ENCODE data around the gene SLC26A11. TPM values are rescaled to one million over a fixed set of nuclear protein-coding genes. Genes with fewer than 3 reads are reported as not detected.
"Not testable (repeated sequence)": the region's sequence is repeated elsewhere in the genome, so short reads cannot be mapped to it uniquely, and the experiment has no call there.

Gene SLC26A11
- total RNA-seq, 1 donor from 2014 or later: 7.9 TPM

- Mint-ChIP-seq H3K36me3 (no peaks in the 10 kb centered on the region), H3K27me3 (ENCODE audit: insufficient read depth, low read depth) (peaks cover 5% of the 10 kb centered on the region), H3K27ac (peak overlapping the region; percentile 29), H3K9me3 (no peaks in the 10 kb centered on the region), H3K4me1 (peaks cover 7% of the 10 kb centered on the region), H3K4me3 (no peak overlapping the region)
- Histone ChIP-seq H4K20me1 (ENCODE audit: low read depth) (no peaks in the 10 kb centered on the region), H3K4me3 (no peak overlapping the region), H3F3A (ENCODE audit: low read depth) (peaks cover 5% of the 10 kb centered on the region), H3K36me3 (no peaks in the 10 kb centered on the region), H3K27me3 (no peaks in the 10 kb centered on the region), H3K9me3 (ENCODE audit: low read depth) (no peaks in the 10 kb centered on the region), H3K27ac (no peak overlapping the region), H3K79me2 (ENCODE audit: low read depth) (no peaks in the 10 kb centered on the region), H3K4me2 (no peak overlapping the region), H3K4me1 (no peaks in the 10 kb centered on the region), H2AFZ (replicated peaks) (peak overlapping the region; percentile 42), H3K9ac (no peak overlapping the region)
- TF ChIP-seq CTCF (IDR thresholded peaks at IDR 0.05): no peak
- no peak for TF ChIP-seq EZH2phosphoT487 (IDR thresholded peaks at IDR 0.05)
- no peak for TF ChIP-seq EZH2 (IDR thresholded peaks at IDR 0.05)
- DNase-seq (ENCODE audit: low spot score): no peak
These were observed 22.0 kb upstream of the SLC26A11 start for GRCh38 chr17:80198144-80198661.

- not testable (repeated sequence) for H3K36me3 ChIP-seq; H3K79me2 ChIP-seq (ENCODE audit: low read depth); H3K9me3 ChIP-seq (ENCODE audit: low read depth); H3K4me3 ChIP-seq; H3K27ac Mint-ChIP-seq; H3K27me3 ChIP-seq; H3K9ac ChIP-seq; H3K27ac ChIP-seq; H3K27me3 Mint-ChIP-seq (ENCODE audit: insufficient read depth, low read depth); H3K36me3 Mint-ChIP-seq; H3K4me1 ChIP-seq; H3F3A ChIP-seq (ENCODE audit: low read depth); H3K4me1 Mint-ChIP-seq; H4K20me1 ChIP-seq (ENCODE audit: low read depth); H3K9me3 Mint-ChIP-seq; H3K4me2 ChIP-seq; H3K4me3 Mint-ChIP-seq; DNase-seq (ENCODE audit: low spot score); H2AFZ ChIP-seq (replicated peaks)
These were observed 20.9 kb upstream of the SLC26A11 start for GRCh38 chr17:80199295-80199694.

- no peak overlapping the region for H3K27ac Mint-ChIP-seq
- no peak overlapping the region for H3K4me3 Mint-ChIP-seq
- no peaks in the 10 kb centered on the region for H3K9me3 Mint-ChIP-seq
- no peaks in the 10 kb centered on the region for H3K79me2 ChIP-seq (ENCODE audit: low read depth)
- H3K4me1 Mint-ChIP-seq: peaks cover 7% of the 10 kb centered on the region
- no peak overlapping the region for H3K4me2 ChIP-seq
- no peak for TF ChIP-seq EZH2phosphoT487 (IDR thresholded peaks at IDR 0.05)
- no peak for TF ChIP-seq CTCF (IDR thresholded peaks at IDR 0.05)
- TF ChIP-seq EZH2 (IDR thresholded peaks at IDR 0.05): no peak
- H3K4me1 ChIP-seq: no peaks in the 10 kb centered on the region
- no peaks in the 10 kb centered on the region for H3K36me3 Mint-ChIP-seq
- no peaks in the 10 kb centered on the region for H3K27me3 ChIP-seq
- H2AFZ ChIP-seq (replicated peaks): no peak overlapping the region
- DNase-seq (ENCODE audit: low spot score): no peak
- H3K27me3 Mint-ChIP-seq (ENCODE audit: insufficient read depth, low read depth): no peaks in the 10 kb centered on the region
- H3K27ac ChIP-seq: no peak overlapping the region
- peaks cover 2% of the 10 kb centered on the region for H3F3A ChIP-seq (ENCODE audit: low read depth)
- no peaks in the 10 kb centered on the region for H3K9me3 ChIP-seq (ENCODE audit: low read depth)
- no peaks in the 10 kb centered on the region for H4K20me1 ChIP-seq (ENCODE audit: low read depth)
- no peaks in the 10 kb centered on the region for H3K36me3 ChIP-seq
- no peak overlapping the region for H3K9ac ChIP-seq
- H3K4me3 ChIP-seq: no peak overlapping the region
These were observed 18.8 kb upstream of the SLC26A11 start for GRCh38 chr17:80201446-80201845.

- Histone ChIP-seq H3K9me3 (ENCODE audit: low read depth) (no peaks in the 10 kb centered on the region), H3K27me3 (no peaks in the 10 kb centered on the region), H3K4me1 (no peaks in the 10 kb centered on the region), H4K20me1 (ENCODE audit: low read depth) (no peaks in the 10 kb centered on the region), H3F3A (ENCODE audit: low read depth) (no peaks in the 10 kb centered on the region), H3K36me3 (no peaks in the 10 kb centered on the region), H3K9ac (no peak overlapping the region), H2AFZ (replicated peaks) (no peak overlapping the region), H3K27ac (no peak overlapping the region), H3K4me3 (no peak overlapping the region), H3K79me2 (ENCODE audit: low read depth) (no peaks in the 10 kb centered on the region), H3K4me2 (no peak overlapping the region)
- TF ChIP-seq CTCF (IDR thresholded peaks at IDR 0.05): no peak
- TF ChIP-seq EZH2phosphoT487 (IDR thresholded peaks at IDR 0.05): no peak
- no peak for TF ChIP-seq EZH2 (IDR thresholded peaks at IDR 0.05)
- H3K36me3 Mint-ChIP-seq: no peaks in the 10 kb centered on the region
- peaks cover 7% of the 10 kb centered on the region for H3K4me1 Mint-ChIP-seq
- no peak for DNase-seq (ENCODE audit: low spot score)
- H3K27me3 Mint-ChIP-seq (ENCODE audit: insufficient read depth, low read depth): peaks cover 4% of the 10 kb centered on the region
- no peak overlapping the region for H3K4me3 Mint-ChIP-seq
- no peak overlapping the region for H3K27ac Mint-ChIP-seq
- no peaks in the 10 kb centered on the region for H3K9me3 Mint-ChIP-seq
These were observed 18.0 kb upstream of the SLC26A11 start for GRCh38 chr17:80202197-80202596.
